OCI-LY3 (cell line): ENCODE measurements around the gene ATXN2.

Experiments
- CTCF ChIP-seq: fragments of 200-600, 300-600 bp; sonication (generic); IDR thresholded peaks from 2 replicates; pipeline ENCODE4 v1.5.1; 2014; ENCODE audit warnings: antibody characterized with exemption, low read length, low read depth
- EZH2phosphoT487 ChIP-seq: fragments of 200-600 bp; shearing (Covaris generic); IDR thresholded peaks from 2 replicates; pipeline ENCODE4 v1.6.1; 2018; ENCODE audit warnings: antibody characterized with exemption, mixed run types, low read depth

GRCh38 chr12:111628505-111629260, 29.6 kb upstream of the ATXN2 start:
- TF ChIP-seq CTCF (no peak), EZH2phosphoT487 (no peak)
